H9 (cell line): Measurements from ENCODE around the gene TRIOBP. TPM values are rescaled to one million over a fixed set of nuclear protein-coding genes. Genes with fewer than 3 reads are reported as not detected.

ENCODE experiments used
- DNase-seq: peaks from one replicate; pipeline ENCODE4 v3.0.0-alpha.2; 2017
- H2AFZ ChIP-seq: one replicate; pipeline ENCODE4 v1.6.1; 2013; ENCODE audit warnings: mild to moderate bottlenecking, low read length, control low read depth, moderate library complexity
- H2AK5ac ChIP-seq: 2 replicates; pipeline ENCODE4 v1.6.1; 2013; ENCODE audit warnings: low read length, control low read depth, mixed read lengths; ENCODE audit not compliant: insufficient read length
- H2BK120ac ChIP-seq: one replicate; pipeline ENCODE4 v1.6.1; 2013; ENCODE audit warnings: low read depth, mild to moderate bottlenecking, low read length, control low read depth, inconsistent platforms; ENCODE audit not compliant: poor library complexity, severe bottlenecking
- H2BK12ac ChIP-seq: 2 replicates; pipeline ENCODE4 v1.6.1; 2013; ENCODE audit warnings: low read length, control low read depth, mixed read lengths, low read depth; ENCODE audit not compliant: insufficient read length
- H2BK15ac ChIP-seq: 2 replicates; pipeline ENCODE4 v1.6.1; 2013; ENCODE audit warnings: low read depth, low read length, control low read depth
- H2BK20ac ChIP-seq: one replicate; pipeline ENCODE4 v1.6.1; 2013; ENCODE audit warnings: low read depth, mild to moderate bottlenecking, low read length, control low read depth, inconsistent platforms; ENCODE audit not compliant: poor library complexity, severe bottlenecking
- H2BK5ac ChIP-seq: 2 replicates; pipeline ENCODE4 v1.6.1; 2013; ENCODE audit warnings: low read length, control low read depth, mixed read lengths; ENCODE audit not compliant: insufficient read length
- H3K14ac ChIP-seq: 2 replicates; pipeline ENCODE4 v1.6.1; 2013; ENCODE audit warnings: low read length, control low read depth; ENCODE audit not compliant: insufficient read depth
- H3K18ac ChIP-seq: 2 replicates; pipeline ENCODE4 v1.6.1; 2013; ENCODE audit warnings: low read depth, mild to moderate bottlenecking, mixed read lengths, low read length, control low read depth; ENCODE audit not compliant: insufficient read length
- H3K23ac ChIP-seq: 2 replicates; pipeline ENCODE4 v1.6.1; 2013; ENCODE audit warnings: low read length, control low read depth, mixed read lengths, low read depth; ENCODE audit not compliant: insufficient read length
- H3K23me2 ChIP-seq: 2 replicates; pipeline ENCODE4 v1.6.1; 2013; ENCODE audit warnings: low read depth, mild to moderate bottlenecking, mixed read lengths, low read length, control low read depth; ENCODE audit not compliant: insufficient read length, poor library complexity, severe bottlenecking
- H3K27ac ChIP-seq: 2 replicates; pipeline ENCODE4 v1.5.1; 2013; ENCODE audit warnings: low read length, control low read depth, mixed read lengths, low read depth; ENCODE audit not compliant: insufficient read length
- H3K27me3 ChIP-seq: 2 replicates; pipeline ENCODE4 v1.6.1; 2013; ENCODE audit warnings: low read length, control low read depth, inconsistent platforms; ENCODE audit not compliant: insufficient read depth
- H3K4ac ChIP-seq: 2 replicates; pipeline ENCODE4 v1.6.1; 2013; ENCODE audit warnings: low read depth, mild to moderate bottlenecking, control low read depth, inconsistent platforms, low read length, moderate library complexity
- H3K4me1 ChIP-seq: 2 replicates; pipeline ENCODE4 v1.6.1; 2013; ENCODE audit warnings: low read length, control low read depth, inconsistent platforms; ENCODE audit not compliant: insufficient read depth
- H3K4me2 ChIP-seq: 2 replicates; pipeline ENCODE4 v1.6.1; 2013; ENCODE audit warnings: low read length, control low read depth, mixed read lengths; ENCODE audit not compliant: insufficient read length, insufficient read depth
- H3K56ac ChIP-seq: 2 replicates; pipeline ENCODE4 v1.6.1; 2013; ENCODE audit warnings: low read depth, mild to moderate bottlenecking, mixed read lengths, low read length, control low read depth; ENCODE audit not compliant: insufficient read length
- H3K79me1 ChIP-seq: 2 replicates; pipeline ENCODE4 v1.6.1; 2013; ENCODE audit warnings: low read depth, mild to moderate bottlenecking, moderate library complexity, low read length, control low read depth, inconsistent platforms; ENCODE audit not compliant: insufficient read depth, poor library complexity, severe bottlenecking
- H3K79me2 ChIP-seq: 2 replicates; pipeline ENCODE4 v1.6.1; 2013; ENCODE audit warnings: low read length, control low read depth, inconsistent platforms; ENCODE audit not compliant: insufficient read depth
- H3K9ac ChIP-seq: 2 replicates; pipeline ENCODE4 v1.6.1; 2013; ENCODE audit warnings: low read length, control low read depth, mixed read lengths; ENCODE audit not compliant: insufficient read length; ENCODE audit errors: extremely low read depth
- H3K9me3 ChIP-seq: one replicate; pipeline ENCODE4 v1.6.1; 2013; ENCODE audit warnings: low read depth, low read length, inconsistent platforms; ENCODE audit not compliant: control insufficient read depth
- H3T11ph ChIP-seq: one replicate; pipeline ENCODE4 v1.6.1; 2013; ENCODE audit warnings: mild to moderate bottlenecking, low read length, control low read depth, inconsistent platforms
- H4K20me1 ChIP-seq: one replicate; pipeline ENCODE4 v1.6.1; 2013; ENCODE audit not compliant: control insufficient read depth, insufficient read length, insufficient read depth
- H4K5ac ChIP-seq: 2 replicates; pipeline ENCODE4 v1.6.1; 2013; ENCODE audit warnings: low read depth, mild to moderate bottlenecking, mixed read lengths, low read length, control low read depth; ENCODE audit not compliant: insufficient read length
- H4K8ac ChIP-seq: replicated peaks from 2 replicates; pipeline ENCODE4 v1.6.1; 2013; ENCODE audit warnings: low read length, control low read depth, mixed read lengths, low read depth; ENCODE audit not compliant: insufficient read length
- H4K91ac ChIP-seq: 2 replicates; pipeline ENCODE4 v1.6.1; 2013; ENCODE audit warnings: low read depth, mild to moderate bottlenecking, moderate library complexity, mixed read lengths, low read length, control low read depth; ENCODE audit not compliant: insufficient read length
- H3K27ac Mint-ChIP-seq, 3 experiments: 2 replicates in 2 of 3; 3 replicates in 1 of 3; pipeline ENCODE4 v1.8.0; 2020 to 2021; ENCODE audit warnings: mixed read lengths in 3 of 3, mild to moderate bottlenecking in 1 of 3, moderate library complexity in 1 of 3
- H3K27me3 Mint-ChIP-seq: 2 replicates; pipeline ENCODE4 v1.8.0; 2021; ENCODE audit warnings: low read depth, mild to moderate bottlenecking, moderate library complexity, mixed read lengths
- H3K36me3 Mint-ChIP-seq, 3 experiments: 2 replicates in 2 of 3; 3 replicates in 1 of 3; pipeline ENCODE4 v1.8.0; 2020 to 2021; ENCODE audit warnings: low read depth in 3 of 3, mixed read lengths in 3 of 3; ENCODE audit not compliant: insufficient read depth in 1 of 3
- H3K4me1 Mint-ChIP-seq, 2 experiments: 2 replicates each; pipeline ENCODE4 v1.8.0; 2020; ENCODE audit warnings: mixed read lengths in 2 of 2
- H3K4me3 Mint-ChIP-seq, 2 experiments: 2 replicates in 1 of 2; 3 replicates in 1 of 2; pipeline ENCODE4 v1.8.0; 2020 to 2021; ENCODE audit warnings: mild to moderate bottlenecking in 2 of 2, mixed read lengths in 2 of 2, moderate library complexity in 1 of 2
- H3K9me3 Mint-ChIP-seq, 2 experiments: 2 replicates in 1 of 2; 3 replicates in 1 of 2; pipeline ENCODE4 v1.8.0; 2020; ENCODE audit warnings: mild to moderate bottlenecking in 2 of 2, mixed read lengths in 2 of 2, moderate library complexity in 1 of 2
- WGBS: extraction: QIAGEN DNeasy Blood & Tissue Kit; methylation state at CpG from one replicate; pipeline ENCODE4 v1.1.7; 2013; ENCODE audit warnings: missing lambda C conversion rate, low lambda C conversion rate, mixed read lengths; ENCODE audit not compliant: insufficient read length; ENCODE audit errors: extremely low coverage; 5-methylcytosine and 5-hydroxymethylcytosine counted together
- total RNA-seq: library from RNA; stranded (reverse); gene quantifications from 2 replicates; pipeline ENCODE4 v1.2.1, GENCODE V29; 2021
- TF ChIP-seq, protein P1 (sequence below): fragments of 200-600 bp; sonication (generic); conservative IDR thresholded peaks from 3 replicates; pipeline ENCODE4 v1.8.0; 2021; ENCODE audit warnings: antibody characterized with exemption, mild to moderate bottlenecking

Gene TRIOBP
- total RNA-seq, 1 experiment from 2014 or later: 52.7 TPM

DNA sequence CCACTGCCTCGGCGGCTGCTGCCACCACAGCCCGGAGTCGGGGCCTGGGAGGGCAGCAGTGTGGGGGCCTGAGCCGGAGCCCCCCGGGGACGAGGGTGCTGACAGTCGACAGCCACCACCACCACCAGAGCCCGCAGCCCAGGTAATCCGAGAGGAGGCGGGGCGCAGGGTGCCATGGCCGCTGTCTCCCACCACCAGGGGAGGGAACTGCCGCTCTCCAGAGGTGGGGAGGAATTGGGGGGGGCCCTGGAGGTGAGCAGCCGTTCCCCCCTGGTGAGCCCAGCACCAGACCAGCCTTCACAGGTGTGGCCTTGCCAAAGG lies 12.6 kb downstream of the TRIOBP start:
- Histone ChIP-seq H4K20me1 (no peaks in the 10 kb centered on the region), H3K18ac (no peak overlapping the region), H3K14ac (no peak overlapping the region), H3K79me2 (no peaks in the 10 kb centered on the region), H3T11ph (no peak overlapping the region), H3K56ac (no peak overlapping the region), H3K4me1 (no peaks in the 10 kb centered on the region), H2BK120ac (no peak overlapping the region), H3K79me1 (no peaks in the 10 kb centered on the region), H3K4me2 (no peak overlapping the region), H2AFZ (no peak overlapping the region), H2BK20ac (no peak overlapping the region), H2BK5ac (no peak overlapping the region), H2BK15ac (no peak overlapping the region), H3K27ac (no peak overlapping the region), H3K23ac (no peak overlapping the region), H2BK12ac (no peak overlapping the region), H3K27me3 (no peaks in the 10 kb centered on the region), H4K91ac (no peak overlapping the region), H4K8ac (no peak overlapping the region), H3K23me2 (no peaks in the 10 kb centered on the region), H3K9ac (no peak overlapping the region), H3K9me3 (no peaks in the 10 kb centered on the region), H2AK5ac (no peak overlapping the region), H4K5ac (no peak overlapping the region), H3K4ac (no peak overlapping the region)
- H3K9me3 Mint-ChIP-seq: no peaks in the 10 kb centered on the region; a peak in 1 of 5 replicates
- no CpG with 5 or more reads among the region's 15 CpGs for WGBS
- peaks cover 30 to 71% (median 68%) of the 10 kb centered on the region in 3 experiments; a peak in 6 of 7 replicates for H3K36me3 Mint-ChIP-seq
- no peak overlapping the region for H3K4me3 Mint-ChIP-seq
- DNase-seq: no peak
- peak overlapping the region in 1 of 3 experiments; percentile 27; a peak in 1 of 7 replicates for H3K27ac Mint-ChIP-seq
- H3K27me3 Mint-ChIP-seq: no peaks in the 10 kb centered on the region
- H3K4me1 Mint-ChIP-seq: peaks cover 0 to 3% of the 10 kb centered on the region in 2 experiments; a peak in 1 of 4 replicates
- TF ChIP-seq, protein P1, sequence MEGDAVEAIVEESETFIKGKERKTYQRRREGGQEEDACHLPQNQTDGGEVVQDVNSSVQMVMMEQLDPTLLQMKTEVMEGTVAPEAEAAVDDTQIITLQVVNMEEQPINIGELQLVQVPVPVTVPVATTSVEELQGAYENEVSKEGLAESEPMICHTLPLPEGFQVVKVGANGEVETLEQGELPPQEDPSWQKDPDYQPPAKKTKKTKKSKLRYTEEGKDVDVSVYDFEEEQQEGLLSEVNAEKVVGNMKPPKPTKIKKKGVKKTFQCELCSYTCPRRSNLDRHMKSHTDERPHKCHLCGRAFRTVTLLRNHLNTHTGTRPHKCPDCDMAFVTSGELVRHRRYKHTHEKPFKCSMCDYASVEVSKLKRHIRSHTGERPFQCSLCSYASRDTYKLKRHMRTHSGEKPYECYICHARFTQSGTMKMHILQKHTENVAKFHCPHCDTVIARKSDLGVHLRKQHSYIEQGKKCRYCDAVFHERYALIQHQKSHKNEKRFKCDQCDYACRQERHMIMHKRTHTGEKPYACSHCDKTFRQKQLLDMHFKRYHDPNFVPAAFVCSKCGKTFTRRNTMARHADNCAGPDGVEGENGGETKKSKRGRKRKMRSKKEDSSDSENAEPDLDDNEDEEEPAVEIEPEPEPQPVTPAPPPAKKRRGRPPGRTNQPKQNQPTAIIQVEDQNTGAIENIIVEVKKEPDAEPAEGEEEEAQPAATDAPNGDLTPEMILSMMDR: no peak
